Stimulated activated naive CD4-positive, alpha-beta T cell treated with Interleukin-2 at 50 U/mL for 16 hours (primary cell): ENCODE data around the gene FADS2.

ENCODE experiments used
- DNase-seq: peaks from one replicate; lab custom pipeline; 2025; lab: John Stamatoyannopoulos, UW

The FADS2 gene

GRCh38 chr11:61827571-61828378 is at the start of gene FADS2:
Gene FADS2 (plus strand): TSS chr11:61828300. CDS start chr11:61828391, 91 bp downstream.
- peak; percentile 36 for DNase-seq

- DNase-seq, result no peak
These were observed 49.7 kb upstream of the FADS2 start for GRCh38 chr11:61778357-61778886.

- DNase-seq, result no peak
These were observed 49.0 kb upstream of the FADS2 start for GRCh38 chr11:61778920-61779650.

- DNase-seq, result no peak
These were observed 48.2 kb upstream of the FADS2 start for GRCh38 chr11:61779666-61780525.

- no peak for DNase-seq
These were observed 47.4 kb upstream of the FADS2 start for GRCh38 chr11:61780581-61781162.

- DNase-seq, result no peak
These were observed 46.5 kb upstream of the FADS2 start for GRCh38 chr11:61781585-61781984.

- no peak for DNase-seq
These were observed 45.8 kb upstream of the FADS2 start for GRCh38 chr11:61782299-61782698.

- DNase-seq, result no peak
These were observed 45.3 kb upstream of the FADS2 start for GRCh38 chr11:61782841-61783240.

GRCh38 chr11:61783717-61784505 is 44.2 kb upstream of the FADS2 start:
- no peak for DNase-seq

GRCh38 chr11:61784506-61784805 is 43.6 kb upstream of the FADS2 start:
- DNase-seq, result no peak

- DNase-seq, result no peak
These were observed 42.2 kb upstream of the FADS2 start for GRCh38 chr11:61785837-61786402.

GRCh38 chr11:61787928-61788491 is 40.1 kb upstream of the FADS2 start:
- no peak for DNase-seq

GRCh38 chr11:61791737-61792309 is 36.3 kb upstream of the FADS2 start:
- DNase-seq, result peak; percentile 42

GRCh38 chr11:61792310-61793082 is 35.6 kb upstream of the FADS2 start, which contains the start of the genes FEN1 and TMEM258:
Gene FEN1 (plus strand): TSS chr11:61792911. CDS start chr11:61795362, 2,451 bp downstream.
Gene TMEM258 (minus strand): TSS chr11:61792599. CDS start chr11:61792558, 41 bp downstream.
- DNase-seq, result peak; percentile 89

GRCh38 chr11:61793083-61793828 is 34.8 kb upstream of the FADS2 start:
- no peak for DNase-seq

- DNase-seq, result no peak
These were observed 34.3 kb upstream of the FADS2 start for GRCh38 chr11:61793829-61794204.

GRCh38 chr11:61794579-61794978 is 33.5 kb upstream of the FADS2 start:
- DNase-seq, result no peak

GRCh38 chr11:61795459-61795858 is 32.6 kb upstream of the FADS2 start:
- DNase-seq, result no peak
